Cardiac muscle cell (in vitro differentiated cells and primary cell): ENCODE results near the gene TBX4. TPM values are rescaled to one million over a fixed set of nuclear protein-coding genes. Genes with fewer than 3 reads are reported as not detected.
"Not testable (repeated sequence)": the region's sequence is repeated elsewhere in the genome, so short reads cannot be mapped to it uniquely, and the experiment has no call there.

ENCODE experiments used
- DNase-seq, 2 donors: peaks; one replicate each; pipeline versions ENCODE4 v3.0.0 to v3.0.0-alpha.2; 2010 to 2017; ENCODE audit warnings: low read depth in 1 of 2, low spot score in 1 of 2
- H3K27ac ChIP-seq: fragments of 200-600 bp; sonication (generic); 2 replicates; pipeline ENCODE4 v1.5.1; 2016
- H3K27me3 ChIP-seq: fragments of 200-600 bp; sonication (generic); 2 replicates; pipeline ENCODE4 v1.6.0; 2016; ENCODE audit warnings: control low read depth
- H3K36me3 ChIP-seq: fragments of 200-600 bp; sonication (generic); 2 replicates; pipeline ENCODE4 v1.5.1; 2016; ENCODE audit warnings: control low read depth
- H3K4me1 ChIP-seq: fragments of 200-600 bp; sonication (generic); 2 replicates; pipeline ENCODE4 v1.8.1; 2017; ENCODE audit warnings: low read depth, mild to moderate bottlenecking, mixed run types
- H3K4me3 ChIP-seq: fragments of 200-600 bp; sonication (generic); 2 replicates; pipeline ENCODE4 v1.5.1; 2016; ENCODE audit warnings: mild to moderate bottlenecking
- H3K9me3 ChIP-seq: fragments of 200-600 bp; sonication (generic); 2 replicates; pipeline ENCODE4 v1.5.1; 2017; ENCODE audit warnings: low read depth, mild to moderate bottlenecking, control low read depth
- CTCF ChIP-seq: IDR thresholded peaks from 2 replicates; pipeline ENCODE4 v1.5.1; 2012; ENCODE audit warnings: low read depth, mild to moderate bottlenecking, low read length
- polyA plus RNA-seq: library from polyadenylated mRNA; unstranded; fragments of >200 nt; fragmentation: Nextera tagmentation; extraction: Ambion mirVana; gene quantifications from 2 replicates; pipeline ENCODE4 v1.2.1, GENCODE V29; 2016
- total RNA-seq: library from RNA; depleted of rRNA; stranded (reverse); fragments of >200 nt; gene quantifications from 2 replicates; pipeline ENCODE4 v1.2.3, GENCODE V29; 2016

The TBX4 gene
- total and polyA plus RNA-seq, 2 experiments from 2014 or later: 0.54 to 1.6 TPM

- no peak for TF ChIP-seq CTCF
- DNase-seq: no peak
- H3K4me1 ChIP-seq: no peaks in the 10 kb centered on the region
- no peaks in the 10 kb centered on the region for H3K9me3 ChIP-seq
- no peaks in the 10 kb centered on the region for H3K27me3 ChIP-seq
- no peaks in the 10 kb centered on the region for H3K36me3 ChIP-seq
- no peak overlapping the region for H3K4me3 ChIP-seq
- no peak overlapping the region for H3K27ac ChIP-seq
Measured at GRCh38 chr17:61436995-61437704, 15.1 kb upstream of the TBX4 start.

GRCh38 chr17:61440697-61441096, 11.5 kb upstream of the TBX4 start:
- H3K27ac ChIP-seq: no peak overlapping the region
- peaks cover 2% of the 10 kb centered on the region for H3K27me3 ChIP-seq
- no peak overlapping the region for H3K4me3 ChIP-seq
- no peaks in the 10 kb centered on the region for H3K4me1 ChIP-seq
- H3K36me3 ChIP-seq: no peaks in the 10 kb centered on the region
- no peak for DNase-seq
- no peaks in the 10 kb centered on the region for H3K9me3 ChIP-seq
- TF ChIP-seq CTCF: no peak

- not testable (repeated sequence) for H3K9me3 ChIP-seq, H3K36me3 ChIP-seq, H3K4me3 ChIP-seq, H3K27ac ChIP-seq, DNase-seq, H3K27me3 ChIP-seq, H3K4me1 ChIP-seq
Measured at GRCh38 chr17:61441507-61441906, 10.7 kb upstream of the TBX4 start.

DNA sequence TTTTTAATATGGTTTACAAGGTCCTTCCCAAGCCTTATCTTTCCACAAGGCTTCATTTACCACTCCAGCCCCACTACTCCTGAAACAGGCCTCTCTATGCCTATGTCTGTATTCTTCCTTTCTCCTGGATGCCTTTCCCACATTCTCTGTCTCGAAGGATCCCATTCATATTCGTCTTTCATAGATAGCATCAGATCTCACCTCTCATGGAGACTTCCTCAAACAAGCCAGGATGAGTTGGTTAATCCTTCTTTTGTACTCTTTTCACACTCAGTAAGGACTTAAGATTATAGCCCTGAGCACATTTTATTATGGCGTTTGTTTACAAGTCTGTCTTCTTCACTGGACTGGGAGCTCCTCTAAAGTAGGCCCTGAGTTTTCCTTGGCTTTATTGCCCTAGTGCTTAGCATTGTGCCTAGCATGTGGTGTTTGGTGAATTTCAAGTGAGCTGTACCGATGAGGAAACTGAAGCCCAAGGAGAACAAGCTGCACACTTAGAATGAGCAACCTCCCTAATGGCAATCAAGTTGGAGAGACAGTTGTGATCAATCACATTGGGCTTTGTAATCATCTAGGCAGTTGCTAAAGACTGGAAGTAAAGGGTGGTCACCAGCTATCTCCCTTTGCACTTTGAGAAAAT, 10.0 kb upstream of the TBX4 start:
- Histone ChIP-seq H3K27ac (no peak overlapping the region), H3K36me3 (no peaks in the 10 kb centered on the region), H3K4me3 (no peak overlapping the region), H3K4me1 (no peaks in the 10 kb centered on the region), H3K9me3 (no peaks in the 10 kb centered on the region), H3K27me3 (peaks cover 6% of the 10 kb centered on the region)
- DNase-seq: no peak
- no peak for TF ChIP-seq CTCF

DNA sequence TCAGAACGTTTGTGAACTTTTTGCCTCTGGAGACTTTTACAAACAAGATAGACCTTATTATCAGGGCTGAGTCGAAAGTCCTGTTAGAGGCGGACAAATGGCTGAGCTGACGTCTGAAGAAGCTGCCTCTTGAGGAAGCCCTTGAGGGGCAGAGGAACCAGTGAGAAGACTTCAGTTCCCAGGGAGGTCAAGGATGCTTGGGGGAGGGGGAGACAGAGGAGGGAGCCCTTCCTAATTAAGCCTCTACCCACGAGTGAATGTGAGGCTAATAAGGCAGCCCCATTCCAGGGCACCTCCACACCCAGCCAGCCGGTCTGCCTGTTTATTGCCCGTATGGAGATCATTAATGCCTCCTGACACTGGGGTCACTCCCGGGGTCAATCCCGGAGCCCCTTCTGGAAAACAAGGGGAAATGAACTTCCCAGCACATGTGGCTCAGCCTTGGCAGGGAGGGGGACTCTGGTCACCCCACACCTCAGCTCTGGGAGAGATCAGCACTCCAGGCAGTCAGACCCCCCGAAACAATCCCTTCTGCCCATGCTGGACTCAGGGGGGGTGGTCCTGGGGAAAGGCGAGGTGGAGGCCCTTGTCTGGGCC, 9.2 kb upstream of the TBX4 start:
- Histone ChIP-seq H3K27ac (no peak overlapping the region), H3K36me3 (no peaks in the 10 kb centered on the region), H3K4me1 (no peaks in the 10 kb centered on the region), H3K27me3 (peaks cover 13% of the 10 kb centered on the region), H3K4me3 (no peak overlapping the region), H3K9me3 (no peaks in the 10 kb centered on the region)
- no peak for DNase-seq
- no peak for TF ChIP-seq CTCF

GRCh38 chr17:61443475-61443882, 8.7 kb upstream of the TBX4 start:
- no peak for DNase-seq
- H3K4me3 ChIP-seq: no peak overlapping the region
- no peak overlapping the region for H3K27ac ChIP-seq
- no peak for TF ChIP-seq CTCF
- no peaks in the 10 kb centered on the region for H3K36me3 ChIP-seq
- H3K27me3 ChIP-seq: peaks cover 18% of the 10 kb centered on the region
- H3K4me1 ChIP-seq: no peaks in the 10 kb centered on the region
- H3K9me3 ChIP-seq: no peaks in the 10 kb centered on the region
